GM12874 (cell line): ENCODE measurements around the gene SNRPD1.

Experiments
- TF ChIP-seq, protein P1 (sequence below): IDR thresholded peaks from 2 replicates; pipeline ENCODE4 v1.5.1; 2011; ENCODE audit warnings: low read depth, mild to moderate bottlenecking, control low read depth, low read length, moderate library complexity; ENCODE audit not compliant: insufficient read depth

SNRPD1 gene

DNA sequence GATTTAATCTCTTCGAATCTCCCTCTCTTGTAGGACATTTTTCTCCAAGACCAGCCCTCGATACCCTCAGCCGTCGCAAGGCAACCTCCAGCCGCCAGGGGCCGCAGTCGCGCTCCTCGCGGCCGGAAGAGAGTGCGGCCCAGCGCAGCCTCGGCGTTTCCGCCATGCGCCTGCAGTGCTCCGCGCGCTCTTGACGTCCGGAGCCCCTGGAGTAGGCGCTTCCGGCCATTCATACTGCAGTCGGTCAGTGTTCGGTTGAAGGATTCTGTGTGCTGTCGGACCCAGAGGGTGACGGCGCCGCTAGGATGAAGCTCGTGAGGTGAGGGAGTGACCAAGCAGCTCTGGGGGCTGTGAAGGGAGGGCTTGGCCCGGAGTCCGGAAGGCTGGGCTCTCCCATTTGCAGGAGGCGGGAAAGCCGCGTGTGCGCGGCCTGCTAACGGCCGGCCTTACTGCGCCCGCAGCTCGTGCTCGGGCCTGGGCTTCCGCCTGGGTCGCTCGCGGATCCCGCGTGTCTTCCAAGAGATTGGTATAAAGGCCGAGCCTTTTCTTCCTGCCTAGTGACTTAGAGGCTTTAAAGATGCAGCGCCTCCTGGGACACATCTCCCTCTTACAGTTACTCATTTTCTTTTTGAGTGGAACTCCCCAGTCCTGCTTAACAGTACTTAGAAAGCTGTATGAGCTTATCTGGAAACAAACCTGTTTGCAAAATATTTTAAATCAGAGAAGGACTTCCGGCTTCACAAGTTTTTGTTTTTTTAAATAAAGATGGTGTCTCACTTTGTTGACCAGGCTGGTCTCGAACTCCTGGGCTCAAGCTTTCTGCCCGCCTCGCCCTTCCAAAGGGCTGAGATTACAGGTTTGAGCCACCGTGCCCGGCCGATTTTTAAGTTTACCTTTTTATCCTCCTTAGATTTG is at the start of gene SNRPD1:
Gene SNRPD1 (plus strand): TSS at position 190 of the 915 bp plus-strand sequence. CDS start 116 bp downstream, at position 306.
- TF ChIP-seq, protein P1, sequence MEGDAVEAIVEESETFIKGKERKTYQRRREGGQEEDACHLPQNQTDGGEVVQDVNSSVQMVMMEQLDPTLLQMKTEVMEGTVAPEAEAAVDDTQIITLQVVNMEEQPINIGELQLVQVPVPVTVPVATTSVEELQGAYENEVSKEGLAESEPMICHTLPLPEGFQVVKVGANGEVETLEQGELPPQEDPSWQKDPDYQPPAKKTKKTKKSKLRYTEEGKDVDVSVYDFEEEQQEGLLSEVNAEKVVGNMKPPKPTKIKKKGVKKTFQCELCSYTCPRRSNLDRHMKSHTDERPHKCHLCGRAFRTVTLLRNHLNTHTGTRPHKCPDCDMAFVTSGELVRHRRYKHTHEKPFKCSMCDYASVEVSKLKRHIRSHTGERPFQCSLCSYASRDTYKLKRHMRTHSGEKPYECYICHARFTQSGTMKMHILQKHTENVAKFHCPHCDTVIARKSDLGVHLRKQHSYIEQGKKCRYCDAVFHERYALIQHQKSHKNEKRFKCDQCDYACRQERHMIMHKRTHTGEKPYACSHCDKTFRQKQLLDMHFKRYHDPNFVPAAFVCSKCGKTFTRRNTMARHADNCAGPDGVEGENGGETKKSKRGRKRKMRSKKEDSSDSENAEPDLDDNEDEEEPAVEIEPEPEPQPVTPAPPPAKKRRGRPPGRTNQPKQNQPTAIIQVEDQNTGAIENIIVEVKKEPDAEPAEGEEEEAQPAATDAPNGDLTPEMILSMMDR, result peak; percentile 98

DNA sequence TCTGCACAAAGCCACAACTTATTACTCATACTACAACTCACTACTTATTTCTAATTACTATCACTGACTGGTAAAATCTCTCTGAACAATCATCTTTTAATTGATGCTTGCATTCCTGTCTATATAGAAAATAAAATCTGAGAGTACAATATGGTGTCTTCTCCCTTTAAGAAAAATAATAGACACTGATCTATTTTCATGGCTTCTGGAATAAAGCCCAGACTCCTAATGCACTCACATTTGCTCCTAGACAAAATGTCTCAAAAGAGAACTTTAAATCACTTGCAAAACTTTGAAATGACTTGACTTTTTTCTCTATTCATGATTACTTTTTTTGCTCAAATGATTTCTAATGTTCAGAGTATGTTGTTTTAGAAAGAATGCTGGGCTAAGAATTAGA is 40.3 kb upstream of the SNRPD1 start:
- TF ChIP-seq, protein P1, result no peak

DNA sequence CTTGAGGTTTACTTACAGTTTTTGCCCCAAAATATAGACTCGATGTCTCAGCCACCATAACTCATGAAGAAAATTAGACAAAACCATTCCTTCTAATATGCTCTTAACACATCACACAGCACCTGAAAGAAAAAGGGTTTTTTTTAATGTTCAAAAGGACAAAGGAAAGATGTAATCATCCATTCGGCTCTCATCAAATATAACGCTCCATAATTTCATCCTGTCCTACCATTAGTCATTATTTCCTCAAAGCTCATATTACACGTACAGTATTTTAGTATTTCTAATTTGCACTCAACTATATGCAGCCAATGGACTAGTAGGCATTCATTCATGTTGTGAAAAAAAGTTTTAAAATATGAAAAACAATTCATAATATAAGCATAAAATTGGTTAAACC is 36.5 kb upstream of the SNRPD1 start:
- TF ChIP-seq, protein P1, result no peak

DNA sequence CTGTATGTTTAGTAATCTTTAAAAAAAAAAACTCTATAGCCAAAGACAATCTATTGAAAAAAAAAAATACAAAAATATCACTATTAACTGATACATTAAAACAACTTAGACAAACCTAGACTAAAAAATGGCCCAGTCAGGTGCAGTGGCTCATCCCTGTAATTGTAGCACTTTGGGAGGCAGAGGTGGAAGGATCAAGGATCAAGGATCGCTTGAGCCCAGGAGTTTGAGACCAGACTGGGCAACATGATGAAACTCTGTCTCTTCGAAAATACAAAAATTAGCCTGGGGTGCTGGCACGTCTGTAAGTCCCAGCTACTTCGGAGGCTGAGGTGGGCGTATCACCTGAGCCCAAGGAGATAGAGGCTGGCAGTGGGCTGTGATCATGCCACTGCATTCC is 27.7 kb upstream of the SNRPD1 start:
- TF ChIP-seq, protein P1, result no peak

DNA sequence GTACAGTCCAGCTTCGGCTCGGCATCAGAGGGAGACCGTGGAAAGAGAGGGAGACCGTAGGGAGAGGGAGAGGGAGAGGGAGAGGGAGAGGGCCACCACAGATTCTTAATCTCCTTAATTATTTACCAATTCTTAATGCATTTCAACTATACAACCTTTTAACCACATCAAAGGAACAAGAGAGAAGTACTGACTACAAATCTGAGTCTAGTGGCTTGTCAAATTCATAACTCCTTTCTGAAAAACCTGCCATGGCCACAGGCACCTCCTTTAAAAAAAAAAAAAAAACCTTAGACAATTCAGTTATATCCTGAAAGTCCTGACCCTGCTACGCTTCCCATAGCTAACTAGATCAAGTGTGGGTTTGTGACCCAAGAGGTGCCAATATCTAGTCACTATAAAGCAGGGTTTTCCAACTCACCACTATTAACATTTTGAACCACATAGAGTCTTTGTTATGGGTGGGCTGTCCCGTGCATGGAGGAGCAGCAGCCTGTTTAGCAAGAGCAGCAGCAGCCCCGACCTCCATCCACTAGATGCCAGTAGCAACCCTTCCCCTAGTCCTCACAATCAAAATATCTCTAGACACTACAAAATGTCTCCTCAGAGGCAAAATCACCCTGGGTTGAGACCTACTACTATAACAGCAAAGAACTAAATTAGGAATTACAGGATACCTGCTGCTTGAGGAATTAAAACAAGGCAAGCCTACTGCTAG is 18.4 kb upstream of the SNRPD1 start:
- TF ChIP-seq, protein P1, result no peak

DNA sequence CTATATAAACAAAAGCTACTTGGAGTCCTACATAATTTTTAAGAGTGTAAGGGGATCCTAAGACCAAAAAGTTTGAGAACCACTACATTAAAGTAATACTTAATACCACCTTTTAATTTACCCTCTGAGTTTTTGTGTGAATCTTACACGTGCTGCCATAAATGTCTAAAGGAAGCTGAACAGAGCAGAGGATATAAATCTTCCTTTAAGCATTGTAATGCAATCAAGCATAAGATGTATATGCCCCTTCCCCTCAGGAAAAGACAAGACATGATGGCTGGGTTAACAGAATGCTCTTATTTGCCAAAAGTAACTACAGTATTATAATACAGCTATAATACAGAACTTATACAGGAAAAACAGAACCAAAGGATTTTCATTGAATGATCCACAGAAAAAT is 14.5 kb upstream of the SNRPD1 start:
- TF ChIP-seq, protein P1, result no peak
